GM18499 (cell line): ENCODE results near the gene RRP12.

Experiments used
- ATAC-seq: cut with Tn5 transposase; IDR thresholded peaks from one replicate; pipeline ENCODE4 v1.9.1; 2021; ENCODE audit warnings: moderate number of reproducible peaks; ENCODE audit not compliant: insufficient read depth, unreplicated experiment

RRP12 gene

GRCh38 chr10:97376413-97376812 lies 24.7 kb downstream of the RRP12 start:
- no peak for ATAC-seq

- ATAC-seq: no peak
Measured at GRCh38 chr10:97373456-97373855, 27.7 kb downstream of the RRP12 start.

GRCh38 chr10:97372233-97372875 lies 28.8 kb downstream of the RRP12 start:
- ATAC-seq: no peak

GRCh38 chr10:97371696-97372095 lies 29.4 kb downstream of the RRP12 start:
- ATAC-seq: no peak

- no peak for ATAC-seq
Measured at GRCh38 chr10:97367126-97367649, 34.0 kb downstream of the RRP12 start.

GRCh38 chr10:97366572-97366971 lies 34.6 kb downstream of the RRP12 start:
- no peak for ATAC-seq

GRCh38 chr10:97365761-97366351 lies 35.3 kb downstream of the RRP12 start:
- ATAC-seq: no peak

- no peak for ATAC-seq
Measured at GRCh38 chr10:97363071-97363470, 38.1 kb downstream of the RRP12 start.

- ATAC-seq: no peak
Measured at GRCh38 chr10:97362310-97363033, 38.7 kb downstream of the RRP12 start.

- ATAC-seq: no peak
Measured at GRCh38 chr10:97361537-97361901, 39.6 kb downstream of the RRP12 start.

GRCh38 chr10:97360705-97361536 lies 40.2 kb downstream of the RRP12 start:
- ATAC-seq: no peak

- ATAC-seq: no peak
Measured at GRCh38 chr10:97358781-97359180, 42.4 kb downstream of the RRP12 start.

GRCh38 chr10:97358349-97358748 lies 42.8 kb downstream of the RRP12 start:
- no peak for ATAC-seq

GRCh38 chr10:97356918-97357317 lies 44.2 kb downstream of the RRP12 start:
- no peak for ATAC-seq

GRCh38 chr10:97356318-97356914 lies 44.7 kb downstream of the RRP12 start:
- no peak for ATAC-seq

- no peak for ATAC-seq
Measured at GRCh38 chr10:97355571-97355975, 45.6 kb downstream of the RRP12 start.

- no peak for ATAC-seq
Measured at GRCh38 chr10:97353945-97354344, 47.2 kb downstream of the RRP12 start.

GRCh38 chr10:97349752-97350513 lies 51.2 kb downstream of the RRP12 start:
- no peak for ATAC-seq

- ATAC-seq: no peak
Measured at GRCh38 chr10:97347317-97347716, 53.8 kb downstream of the RRP12 start.
